Sigmoid colon (tissue), 7 donors: Measurements from ENCODE around the gene SPTAN1. TPM values are rescaled to one million over a fixed set of nuclear protein-coding genes. Genes with fewer than 3 reads are reported as not detected.

Experiments
- DNase-seq: peaks from one replicate; pipeline ENCODE4 v3.0.0-alpha.2; 2019
- H3K27ac ChIP-seq, 4 donors: fragments of 200-600 bp; sonication (generic); one replicate each; pipeline ENCODE4 v1.5.1; 2016 to 2019; ENCODE audit warnings: mild to moderate bottlenecking in 1 of 4
- H3K27me3 ChIP-seq, 3 donors: fragments of 200-600 bp; sonication (generic); one replicate each; pipeline ENCODE4 v1.5.1; 2019; ENCODE audit warnings: mild to moderate bottlenecking in 1 of 3
- H3K36me3 ChIP-seq, 4 donors: fragments of 200-600 bp; sonication (generic); one replicate each; pipeline ENCODE4 v1.5.1; 2016 to 2019
- H3K4me1 ChIP-seq, 4 donors: fragments of 200-600 bp; sonication (generic); one replicate each; pipeline ENCODE4 v1.5.1; 2017 to 2019
- H3K4me3 ChIP-seq, 4 donors: fragments of 200-600 bp; sonication (generic); one replicate each; pipeline ENCODE4 v1.5.1; 2017 to 2019; ENCODE audit warnings: mild to moderate bottlenecking in 2 of 4, moderate library complexity in 1 of 4
- H3K9me3 ChIP-seq, 4 donors: fragments of 200-600 bp in 3 of 4; sonication (generic) in 3 of 4; one replicate each; pipeline versions ENCODE4 v1.5.1 to v1.6.1; 2013 to 2019
- EP300 ChIP-seq, 4 donors: sonication (generic); formaldehyde crosslinking; IDR thresholded peaks; one replicate each; pipeline ENCODE4 v1.6.1; 2017; ENCODE audit warnings: antibody characterized with exemption in 4 of 4
- POLR2A ChIP-seq, 2 donors: fragments of 450-650 bp; IDR thresholded peaks; one replicate each; pipeline ENCODE4 v1.6.1; 2016; ENCODE audit warnings: antibody characterized with exemption in 2 of 2, mild to moderate bottlenecking in 2 of 2, moderate library complexity in 2 of 2
- POLR2AphosphoS5 ChIP-seq, 4 donors: sonication (generic); formaldehyde crosslinking; IDR thresholded peaks; one replicate each; pipeline ENCODE4 v1.6.1; 2017; ENCODE audit warnings: antibody characterized with exemption in 4 of 4
- WGBS, 2 donors: extraction: QIAGEN DNeasy Blood & Tissue Kit; methylation state at CpG; one replicate each; pipeline ENCODE4 v1.1.7; 2013; 5-methylcytosine and 5-hydroxymethylcytosine counted together
- intact Hi-C: fragments of 100-400 bp; cut with DNase I; formaldehyde crosslinking; loops from one replicate; pipeline ENCODE4 v1.15.1; 2023
- polyA plus RNA-seq, 3 donors: library from polyadenylated mRNA; stranded (reverse); fragments of 200-250 nt; gene quantifications; one replicate each; pipeline ENCODE4 v1.2.3, GENCODE V29; 2013
- total RNA-seq, 4 donors: library from RNA; depleted of rRNA; stranded (reverse); fragments of >200 nt; gene quantifications; one replicate each; pipeline ENCODE4 v1.1.0, GENCODE V29; 2016
- TF ChIP-seq, protein P1 (sequence below), 4 experiments: fragments of 450-650 bp in 3 of 4; fragments of 200-600 bp in 1 of 4; IDR thresholded peaks; one replicate each; pipeline ENCODE4 v1.5.1; 2016 to 2019; ENCODE audit warnings: antibody characterized with exemption in 4 of 4, mild to moderate bottlenecking in 3 of 4, moderate library complexity in 2 of 4
- donor health status: healthy with polysubstance abuse.
- donor health status: Bipolar disorder and iron deficiency.
- donor health status: healthy.

SPTAN1 gene
- total and polyA plus RNA-seq, 7 donors: 43.5 to 306 (median 154) TPM

DNA sequence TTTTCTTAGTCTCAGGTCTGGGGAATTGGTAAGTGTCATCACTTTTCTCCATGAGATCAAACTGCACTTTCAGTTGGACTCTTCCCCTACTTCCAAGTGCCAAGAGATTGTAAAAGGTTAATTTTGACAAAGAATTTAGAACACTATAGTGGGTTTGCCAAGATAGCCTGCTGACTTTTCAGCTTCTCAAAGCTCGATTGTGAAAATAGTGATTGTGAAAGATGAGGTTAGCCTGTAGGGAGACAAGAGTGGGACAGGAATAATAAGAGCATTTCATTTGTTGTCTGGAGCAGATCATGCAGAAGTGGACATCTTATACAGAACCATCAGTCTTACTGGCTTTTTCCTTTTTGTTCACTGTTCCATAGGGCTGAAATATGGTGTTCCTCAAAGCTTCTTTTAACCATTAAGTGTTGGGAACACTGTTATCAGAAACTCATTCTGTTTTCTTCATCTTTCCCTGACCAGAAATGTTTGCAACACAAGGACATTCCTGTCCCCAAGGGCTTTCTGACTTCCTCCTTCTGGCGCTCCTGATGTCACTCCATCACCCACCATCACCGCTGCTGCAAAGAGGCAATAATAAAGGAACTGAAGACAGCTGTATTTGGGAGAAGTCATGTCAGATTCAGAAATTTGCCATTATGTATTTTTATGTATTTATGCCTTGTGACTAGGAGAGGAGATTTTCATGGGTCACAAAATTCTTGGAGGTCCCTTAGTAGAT, 11.6 kb upstream of the SPTAN1 start:
- Histone ChIP-seq H3K4me3 (no peak overlapping the region), H3K4me1 (no peaks in the 10 kb centered on the region), H3K9me3 (no peaks in the 10 kb centered on the region), H3K27ac (no peak overlapping the region), H3K36me3 (peaks cover 17 to 79% (median 55%) of the 10 kb centered on the region in 4 donors), H3K27me3 (no peaks in the 10 kb centered on the region)
- DNase-seq: no peak
- TF ChIP-seq EP300 (IDR thresholded peaks at IDR 0.05): no peak
- TF ChIP-seq, protein P1, sequence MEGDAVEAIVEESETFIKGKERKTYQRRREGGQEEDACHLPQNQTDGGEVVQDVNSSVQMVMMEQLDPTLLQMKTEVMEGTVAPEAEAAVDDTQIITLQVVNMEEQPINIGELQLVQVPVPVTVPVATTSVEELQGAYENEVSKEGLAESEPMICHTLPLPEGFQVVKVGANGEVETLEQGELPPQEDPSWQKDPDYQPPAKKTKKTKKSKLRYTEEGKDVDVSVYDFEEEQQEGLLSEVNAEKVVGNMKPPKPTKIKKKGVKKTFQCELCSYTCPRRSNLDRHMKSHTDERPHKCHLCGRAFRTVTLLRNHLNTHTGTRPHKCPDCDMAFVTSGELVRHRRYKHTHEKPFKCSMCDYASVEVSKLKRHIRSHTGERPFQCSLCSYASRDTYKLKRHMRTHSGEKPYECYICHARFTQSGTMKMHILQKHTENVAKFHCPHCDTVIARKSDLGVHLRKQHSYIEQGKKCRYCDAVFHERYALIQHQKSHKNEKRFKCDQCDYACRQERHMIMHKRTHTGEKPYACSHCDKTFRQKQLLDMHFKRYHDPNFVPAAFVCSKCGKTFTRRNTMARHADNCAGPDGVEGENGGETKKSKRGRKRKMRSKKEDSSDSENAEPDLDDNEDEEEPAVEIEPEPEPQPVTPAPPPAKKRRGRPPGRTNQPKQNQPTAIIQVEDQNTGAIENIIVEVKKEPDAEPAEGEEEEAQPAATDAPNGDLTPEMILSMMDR (IDR thresholded peaks at IDR 0.05): no peak
- TF ChIP-seq POLR2A (IDR thresholded peaks at IDR 0.05): no peak
- no peak for TF ChIP-seq POLR2AphosphoS5 (IDR thresholded peaks at IDR 0.05)
- WGBS, 2 donors: 85 to 89% methylated on average over 3 of the region's 3 CpGs
- intact Hi-C loops: no loop called here

DNA sequence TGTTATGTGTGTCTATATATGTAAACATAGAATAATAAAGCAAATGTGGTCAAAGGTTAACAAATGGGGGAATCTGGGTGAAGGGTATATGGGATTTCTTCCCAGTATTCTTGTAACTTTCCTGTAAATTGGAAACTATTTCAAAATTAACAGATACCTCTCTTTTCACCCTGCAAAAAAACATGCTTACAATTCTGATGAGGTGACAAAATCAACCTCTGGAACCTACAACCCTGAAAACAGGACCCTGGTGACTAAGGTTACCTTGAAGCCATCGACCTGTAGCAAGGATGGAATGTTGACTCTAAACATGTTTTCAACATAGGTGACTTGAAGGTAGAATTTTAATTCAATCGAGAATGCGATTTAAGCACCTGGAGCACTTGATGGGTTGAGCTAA, 5.9 kb upstream of the SPTAN1 start:
- H3K4me1 ChIP-seq: peaks cover 0 to 32% (median 29%) of the 10 kb centered on the region in 4 donors
- peaks cover 0 to 22% (median 13%) of the 10 kb centered on the region in 4 donors for H3K36me3 ChIP-seq
- intact Hi-C loops: loop anchor here (5.0 kb wide), 1 partner anchor 44 kb away; the partner anchor contains the start of gene GLE1
- WGBS, 2 donors: 81 to 85% methylated on average over 3 of the region's 3 CpGs
- no peaks in the 10 kb centered on the region for H3K27me3 ChIP-seq
- no peak for TF ChIP-seq POLR2A (IDR thresholded peaks at IDR 0.05)
- TF ChIP-seq POLR2AphosphoS5 (IDR thresholded peaks at IDR 0.05): no peak
- TF ChIP-seq, protein P1 (IDR thresholded peaks at IDR 0.05): no peak
- no peak for TF ChIP-seq EP300 (IDR thresholded peaks at IDR 0.05)
- no peak overlapping the region for H3K27ac ChIP-seq
- DNase-seq: no peak
- no peaks in the 10 kb centered on the region for H3K9me3 ChIP-seq
- no peak overlapping the region for H3K4me3 ChIP-seq

DNA sequence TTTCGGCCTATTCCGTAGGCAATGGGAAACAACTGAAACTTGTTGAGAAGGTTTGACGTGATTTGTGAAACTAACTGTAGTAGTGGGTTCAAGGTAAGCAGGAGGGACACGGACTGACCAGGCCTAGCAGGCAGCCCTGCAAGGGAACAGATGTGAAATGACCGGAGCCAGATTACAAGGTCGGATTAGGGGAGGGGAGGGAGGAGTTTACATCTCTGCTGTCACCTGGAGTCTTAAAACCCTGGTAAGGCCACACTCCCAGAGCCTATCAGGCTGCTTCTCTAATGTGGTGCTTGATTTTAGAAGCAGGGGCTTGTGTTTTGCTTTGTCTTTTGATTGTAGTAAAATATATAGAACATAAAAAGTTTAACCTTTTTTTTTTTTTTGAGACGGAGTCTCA, 3.5 kb upstream of the SPTAN1 start:
- Histone ChIP-seq H3K36me3 (no peaks in the 10 kb centered on the region), H3K27ac (peak overlapping the region; percentile 98 to 100 (median 98)), H3K4me1 (peaks cover 0 to 41% (median 37%) of the 10 kb centered on the region in 4 donors), H3K9me3 (no peaks in the 10 kb centered on the region), H3K4me3 (no peak overlapping the region), H3K27me3 (no peaks in the 10 kb centered on the region)
- WGBS, 2 donors: 92 to 93% methylated on average over 7 of the region's 7 CpGs
- no peak for TF ChIP-seq POLR2A (IDR thresholded peaks at IDR 0.05)
- TF ChIP-seq, protein P1 (IDR thresholded peaks at IDR 0.05): no peak
- no peak for TF ChIP-seq POLR2AphosphoS5 (IDR thresholded peaks at IDR 0.05)
- TF ChIP-seq EP300 (IDR thresholded peaks at IDR 0.05): no peak
- intact Hi-C loops: loop anchor here (5.0 kb wide), 1 partner anchor 47 kb away; the partner anchor contains the start of gene GLE1
- DNase-seq: no peak

GRCh38 chr9:128550226-128550625, 2.2 kb upstream of the SPTAN1 start:
- H3K27me3 ChIP-seq: no peaks in the 10 kb centered on the region
- H3K36me3 ChIP-seq: no peaks in the 10 kb centered on the region
- H3K4me3 ChIP-seq: no peak overlapping the region
- no peaks in the 10 kb centered on the region for H3K9me3 ChIP-seq
- H3K27ac ChIP-seq: peak overlapping the region; percentile 98 to 100 (median 98)
- peaks cover 0 to 55% (median 50%) of the 10 kb centered on the region in 4 donors for H3K4me1 ChIP-seq
- intact Hi-C loops: loop anchor here (5.0 kb wide), 3 partner anchors 137 to 267 kb away; partner anchors contain the start of genes ENDOG, SET and URM1
- DNase-seq: no peak
- 72 to 76% methylated on average over 2 of the region's 2 CpGs for WGBS, 2 donors
- TF ChIP-seq, protein P1 (IDR thresholded peaks at IDR 0.05): no peak
- no peak for TF ChIP-seq EP300 (IDR thresholded peaks at IDR 0.05)
- no peak for TF ChIP-seq POLR2A (IDR thresholded peaks at IDR 0.05)
- TF ChIP-seq POLR2AphosphoS5 (IDR thresholded peaks at IDR 0.05): no peak
